C4-2B (cell line): ENCODE results near the gene CD93.

ENCODE experiments used
- ZFX ChIP-seq: fragments of 450-650 bp; IDR thresholded peaks from 2 replicates; pipeline ENCODE4 v1.6.1; 2017
- TF ChIP-seq, protein P1 (sequence below): fragments of 450-650 bp; conservative IDR thresholded peaks from 2 replicates; pipeline ENCODE4 v1.5.1; 2017; ENCODE audit warnings: mild to moderate bottlenecking

DNA sequence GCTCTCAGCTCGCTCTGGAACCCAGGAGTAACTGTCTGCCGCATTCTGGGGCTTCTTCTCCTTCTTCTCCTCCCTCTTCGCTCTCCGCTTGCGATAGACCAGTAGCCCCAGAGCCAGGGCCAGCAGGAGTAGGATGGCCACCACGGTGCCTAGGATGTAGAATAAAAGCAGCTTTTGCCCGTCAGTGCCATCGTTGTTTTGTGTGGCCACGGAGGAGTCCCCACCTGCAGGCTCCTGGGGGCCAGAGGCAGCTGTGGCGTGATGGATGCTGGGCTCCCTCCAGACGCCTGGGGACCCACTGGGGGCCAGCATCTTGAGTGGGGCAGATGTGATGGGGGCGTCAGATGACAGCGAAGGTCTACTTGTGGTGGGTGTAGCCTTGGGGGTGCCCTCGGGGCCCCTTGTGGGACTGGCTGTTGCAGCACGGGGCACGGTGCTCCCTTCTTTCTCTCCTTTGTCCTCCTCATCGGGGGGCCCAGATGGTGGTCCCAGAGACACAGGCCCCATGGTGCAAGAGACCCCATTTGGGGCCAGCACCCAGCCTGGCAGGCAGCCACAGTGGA lies 1.8 kb downstream of the CD93 start:
- TF ChIP-seq, protein P1, sequence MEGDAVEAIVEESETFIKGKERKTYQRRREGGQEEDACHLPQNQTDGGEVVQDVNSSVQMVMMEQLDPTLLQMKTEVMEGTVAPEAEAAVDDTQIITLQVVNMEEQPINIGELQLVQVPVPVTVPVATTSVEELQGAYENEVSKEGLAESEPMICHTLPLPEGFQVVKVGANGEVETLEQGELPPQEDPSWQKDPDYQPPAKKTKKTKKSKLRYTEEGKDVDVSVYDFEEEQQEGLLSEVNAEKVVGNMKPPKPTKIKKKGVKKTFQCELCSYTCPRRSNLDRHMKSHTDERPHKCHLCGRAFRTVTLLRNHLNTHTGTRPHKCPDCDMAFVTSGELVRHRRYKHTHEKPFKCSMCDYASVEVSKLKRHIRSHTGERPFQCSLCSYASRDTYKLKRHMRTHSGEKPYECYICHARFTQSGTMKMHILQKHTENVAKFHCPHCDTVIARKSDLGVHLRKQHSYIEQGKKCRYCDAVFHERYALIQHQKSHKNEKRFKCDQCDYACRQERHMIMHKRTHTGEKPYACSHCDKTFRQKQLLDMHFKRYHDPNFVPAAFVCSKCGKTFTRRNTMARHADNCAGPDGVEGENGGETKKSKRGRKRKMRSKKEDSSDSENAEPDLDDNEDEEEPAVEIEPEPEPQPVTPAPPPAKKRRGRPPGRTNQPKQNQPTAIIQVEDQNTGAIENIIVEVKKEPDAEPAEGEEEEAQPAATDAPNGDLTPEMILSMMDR = no peak
- no peak for TF ChIP-seq ZFX
